ENCODE data around the gene GLDN. TPM values are rescaled to one million over a fixed set of nuclear protein-coding genes. Genes with fewer than 3 reads are reported as not detected.

The GLDN gene
- total RNA-seq, 4 donors from 2014 or later = 0.48 to 3.7 (median 2.6) TPM; not detected in 1

GRCh38 chr15:51401051-51401780 lies 59.8 kb downstream of the GLDN start:
- H3K27ac ChIP-seq = no peak overlapping the region
- DNase-seq = no peak
- no peak overlapping the region for H3K4me3 ChIP-seq
- 84 to 88% methylated on average over 3 to 7 of the region's 7 CpGs for WGBS, 2 donors (ENCODE audit: low coverage in 1 of 2)
- intact Hi-C loops (cut with DNase I; ENCODE audit: low total_unique reads) (no loop called here), in situ Hi-C loops (cut with MboI; ENCODE audit: low pct_ligation_motif_present in 1 of 4, low pct_unique_long_range_greater_than_20kb in 1 of 4, low sequenced_read_pairs in 3 of 4) (no loop called here)
- TF ChIP-seq POLR2A (IDR thresholded peaks at IDR 0.05) = no peak
- TF ChIP-seq POLR2AphosphoS5 (IDR thresholded peaks at IDR 0.05) = no peak
- no peak for TF ChIP-seq EP300 (IDR thresholded peaks at IDR 0.05; ENCODE audit: low read depth)
- TF ChIP-seq CTCF (IDR thresholded peaks at IDR 0.05) = no peak
- H3K9me3 ChIP-seq = no peaks in the 10 kb centered on the region
- H3K4me1 ChIP-seq = no peaks in the 10 kb centered on the region
- H3K27me3 ChIP-seq = peaks cover 5% of the 10 kb centered on the region
- no peaks in the 10 kb centered on the region for H3K36me3 ChIP-seq

- Histone ChIP-seq H3K27ac (no peak overlapping the region), H3K4me1 (no peaks in the 10 kb centered on the region), H3K27me3 (peaks cover 5% of the 10 kb centered on the region), H3K9me3 (no peaks in the 10 kb centered on the region), H3K36me3 (no peaks in the 10 kb centered on the region), H3K4me3 (no peak overlapping the region)
- in situ Hi-C loops (cut with MboI; ENCODE audit: low pct_ligation_motif_present in 1 of 4, low pct_unique_long_range_greater_than_20kb in 1 of 4, low sequenced_read_pairs in 3 of 4) = no loop called here
- intact Hi-C loops (cut with DNase I; ENCODE audit: low total_unique reads) = no loop called here
- DNase-seq = peak; percentile 19
- WGBS, 2 donors (ENCODE audit: low coverage in 1 of 2) = 47 to 100% methylated on average over 1 to 12 of the region's 12 CpGs
- TF ChIP-seq POLR2AphosphoS5 (IDR thresholded peaks at IDR 0.05) = no peak
- no peak for TF ChIP-seq POLR2A (IDR thresholded peaks at IDR 0.05)
- peak in 3 of 5 experiments; percentile 13 to 42 (median 34) for TF ChIP-seq CTCF (IDR thresholded peaks at IDR 0.05)
- no peak for TF ChIP-seq EP300 (IDR thresholded peaks at IDR 0.05; ENCODE audit: low read depth)
These were observed 60.5 kb downstream of the GLDN start for GRCh38 chr15:51401872-51402517.

- Histone ChIP-seq H3K27ac (no peak overlapping the region), H3K27me3 (peaks cover 5% of the 10 kb centered on the region), H3K36me3 (no peaks in the 10 kb centered on the region), H3K4me1 (no peaks in the 10 kb centered on the region), H3K9me3 (no peaks in the 10 kb centered on the region), H3K4me3 (no peak overlapping the region)
- no peak for TF ChIP-seq POLR2A (IDR thresholded peaks at IDR 0.05)
- TF ChIP-seq POLR2AphosphoS5 (IDR thresholded peaks at IDR 0.05) = no peak
- TF ChIP-seq CTCF (IDR thresholded peaks at IDR 0.05) = peak; percentile 29 to 50 (median 37)
- DNase-seq = no peak
- 43 to 57% methylated on average over 3 to 8 of the region's 8 CpGs for WGBS, 2 donors (ENCODE audit: low coverage in 1 of 2)
- in situ Hi-C loops (cut with MboI; ENCODE audit: low pct_ligation_motif_present in 1 of 4, low pct_unique_long_range_greater_than_20kb in 1 of 4, low sequenced_read_pairs in 3 of 4) (no loop called here), intact Hi-C loops (cut with DNase I; ENCODE audit: low total_unique reads) (no loop called here)
These were observed 61.8 kb downstream of the GLDN start for GRCh38 chr15:51403072-51403878.

Measured in transverse colon (tissue), 4 donors.